SK-MEL-5 (cell line): ENCODE results near the gene IDH3A. TPM values are rescaled to one million over a fixed set of nuclear protein-coding genes. Genes with fewer than 3 reads are reported as not detected.

ENCODE experiments used
- total RNA-seq: library from RNA; depleted of rRNA; stranded (reverse); fragments of >200 nt; shearing (Covaris generic); gene quantifications from 2 replicates; pipeline ENCODE4 v1.2.3, GENCODE V29; 2014; rRNA removed

Gene IDH3A
- total RNA-seq, 1 experiment from 2014 or later = 71.7 TPM

Other genes with a start within 250 kb of the IDH3A start
- 15.6 and 16.8 TPM in 2 replicates for gene TBC1D2B, start 71.7 kb upstream of the IDH3A start, total RNA-seq
- gene SH2D7, start 56.8 kb upstream of the IDH3A start, total RNA-seq = not detected in 2 replicates
- gene CIB2, start 17.9 kb upstream of the IDH3A start, total RNA-seq = 15.4 and 15.9 TPM in 2 replicates
- gene ACSBG1, start 85.2 kb downstream of the IDH3A start, total RNA-seq = 2.4 and 5.5 TPM in 2 replicates
- gene DNAJA4, start 115.2 kb downstream of the IDH3A start, total RNA-seq = 8.5 and 8.7 TPM in 2 replicates
- gene SKIC8, start 150.2 kb downstream of the IDH3A start, total RNA-seq = 327 and 343 TPM in 2 replicates
- gene CRABP1, start 191.0 kb downstream of the IDH3A start, total RNA-seq = 0.51 TPM in 1 of 2 replicates, not detected in the other